Endothelial cell of umbilical vein (primary cell): Measurements from ENCODE around the gene DCLRE1B. TPM values are rescaled to one million over a fixed set of nuclear protein-coding genes. Genes with fewer than 3 reads are reported as not detected.

ENCODE experiments used
- BruUV-seq: library from RNA; stranded (reverse); fragments of 400-500 nt; replicated peaks from 2 replicates; lab custom pipeline; 2021; lab: Mats Ljungman, UMichigan
- CTCF ChIA-PET: fragments of 300-600, 350-600 bp; sonication (Branson Sonifier 250); formaldehyde crosslinking; loops from one replicate; lab custom pipeline; 2021; ENCODE audit warnings: antibody characterized with exemption, inconsistent platforms; lab: Charles Lee
- POLR2A ChIA-PET: fragments of 300-600, 350-600 bp; sonication (Branson Sonifier 250); formaldehyde crosslinking; loops from one replicate; lab custom pipeline; 2021; ENCODE audit warnings: antibody characterized with exemption, inconsistent platforms; lab: Charles Lee
- DNase-seq: peaks from one replicate; pipeline ENCODE4 v3.0.0-alpha.2; 2011; ENCODE audit warnings: low read depth, low spot score
- FAIRE-seq: peaks from 2 replicates; lab custom pipeline; 2011; peaks lifted over from hg19 to GRCh38; lab: Jason Lieb, UNC
- H2AFZ ChIP-seq: 2 replicates; pipeline ENCODE4 v1.6.0; 2012; ENCODE audit warnings: low read depth, low read length, control low read depth, inconsistent platforms
- H3K27ac ChIP-seq: 2 replicates; pipeline ENCODE4 v1.5.1; 2011; ENCODE audit warnings: low read depth, mild to moderate bottlenecking, control low read depth, low read length, moderate library complexity; ENCODE audit not compliant: insufficient read depth
- H3K27me3 ChIP-seq, 2 experiments: 2 replicates each; pipeline versions ENCODE4 v1.6.0 to v1.6.1; 2011; ENCODE audit warnings: low read length in 2 of 2, mixed read lengths in 1 of 2; ENCODE audit not compliant: control insufficient read depth in 2 of 2, insufficient read depth in 2 of 2
- H3K36me3 ChIP-seq, 2 experiments: 2 replicates in 1 of 2; 3 replicates in 1 of 2; pipeline ENCODE4 v1.5.1; 2011; ENCODE audit warnings: low read length in 2 of 2, mild to moderate bottlenecking in 1 of 2, moderate library complexity in 1 of 2; ENCODE audit not compliant: control insufficient read depth in 2 of 2, insufficient read depth in 2 of 2; ENCODE audit errors: extremely low read depth in 1 of 2
- H3K4me1 ChIP-seq: 3 replicates; pipeline ENCODE4 v1.5.1; 2011; ENCODE audit warnings: mild to moderate bottlenecking, low read length; ENCODE audit not compliant: control insufficient read depth, insufficient read depth; ENCODE audit errors: extremely low read depth
- H3K4me2 ChIP-seq: 2 replicates; pipeline ENCODE4 v1.6.1; 2011; ENCODE audit warnings: low read length, control low read depth, mixed read lengths; ENCODE audit not compliant: insufficient read depth
- H3K4me3 ChIP-seq, 3 experiments: fragments of 200-600 bp in 1 of 3; sonication (generic), shearing (Covaris generic) in 1 of 3; replicated peaks in 1 of 3; 2 replicates each; pipeline ENCODE4 v1.5.1; 2011 to 2016; ENCODE audit warnings: control low read depth in 3 of 3, low read length in 3 of 3, mild to moderate bottlenecking in 2 of 3, inconsistent platforms in 1 of 3, low read depth in 1 of 3, moderate library complexity in 1 of 3; ENCODE audit not compliant: insufficient read depth in 1 of 3
- H3K79me2 ChIP-seq: 2 replicates; pipeline ENCODE4 v1.6.0; 2012; ENCODE audit warnings: low read length, inconsistent platforms; ENCODE audit not compliant: control insufficient read depth, insufficient read depth
- H3K9ac ChIP-seq: replicated peaks from 2 replicates; pipeline ENCODE3; 2011; ENCODE audit warnings: low read length, control low read depth; ENCODE audit not compliant: insufficient read depth; ENCODE audit errors: extremely low read depth
- H3K9me1 ChIP-seq: replicated peaks from 3 replicates; pipeline ENCODE4 v1.6.0; 2011; ENCODE audit warnings: mild to moderate bottlenecking, low read length; ENCODE audit not compliant: control insufficient read depth, insufficient read depth; ENCODE audit errors: extremely low read depth
- H3K9me3 ChIP-seq: replicated peaks from 2 replicates; pipeline ENCODE4 v1.5.1; 2012; ENCODE audit warnings: low read length, inconsistent platforms; ENCODE audit not compliant: control insufficient read depth, insufficient read depth
- H4K20me1 ChIP-seq: replicated peaks from 2 replicates; pipeline ENCODE3; 2011; ENCODE audit warnings: mild to moderate bottlenecking, low read length; ENCODE audit not compliant: control insufficient read depth, insufficient read depth; ENCODE audit errors: extremely low read depth
- EZH2 ChIP-seq: IDR thresholded peaks from 2 replicates; pipeline ENCODE4 v1.6.1; 2012; ENCODE audit warnings: borderline replicate concordance, low read depth, mild to moderate bottlenecking, moderate library complexity, low read length, inconsistent platforms; ENCODE audit not compliant: severe bottlenecking
- JUN ChIP-seq: IDR thresholded peaks from 2 replicates; pipeline ENCODE4 v1.6.1; 2011; ENCODE audit warnings: borderline replicate concordance, low read depth; ENCODE audit not compliant: insufficient read length, insufficient read depth
- POLR2A ChIP-seq: IDR thresholded peaks from 2 replicates; pipeline ENCODE4 v1.6.1; 2012; ENCODE audit warnings: low read depth, mild to moderate bottlenecking, control low read depth, low read length
- dilution Hi-C: fragments of 300-500 bp; cut with MboI; formaldehyde crosslinking; loops from one replicate; pipeline ENCODE4 v1.15.0; 2019; ENCODE audit warnings: low sequenced_read_pairs; ENCODE audit not compliant: extremely low pct_ligation_motif_present
- intact Hi-C: fragments of 100-400 bp; cut with micrococcal nuclease; formaldehyde crosslinking; loops from one replicate; pipeline ENCODE4 v1.10.0; 2022
- polyA plus RNA-seq, 4 experiments: library from polyadenylated mRNA; depleted of rRNA in 3 of 4; stranded (reverse) in 3 of 4; unstranded in 1 of 4; fragments of >200 nt; gene quantifications; 2 replicates each; pipeline versions ENCODE4 v1.2.1 to v1.2.3, GENCODE V29; 2011 to 2012; ENCODE audit warnings: missing spikeins in 1 of 4
- total RNA-seq: library from RNA; stranded (reverse); gene quantifications from 2 replicates; pipeline ENCODE4 v1.2.3, GENCODE V29; 2021
- TF ChIP-seq, protein P1 (sequence below), 2 donors: IDR thresholded peaks; 1 replicate in 1 of 2; 2 replicates in 1 of 2; pipeline ENCODE4 v1.5.1; 2011; ENCODE audit warnings: low read length in 2 of 2, mild to moderate bottlenecking in 2 of 2, moderate library complexity in 2 of 2, control low read depth in 1 of 2, inconsistent platforms in 1 of 2, low read depth in 1 of 2; ENCODE audit not compliant: insufficient read depth in 1 of 2; ENCODE audit errors: extremely low read depth in 1 of 2

Gene DCLRE1B
- total and polyA plus RNA-seq, 2 donors (not counting 3 experiments of a cell fraction or from before 2014, with no cell fraction given) = 5.6 to 10.7 TPM

DNA sequence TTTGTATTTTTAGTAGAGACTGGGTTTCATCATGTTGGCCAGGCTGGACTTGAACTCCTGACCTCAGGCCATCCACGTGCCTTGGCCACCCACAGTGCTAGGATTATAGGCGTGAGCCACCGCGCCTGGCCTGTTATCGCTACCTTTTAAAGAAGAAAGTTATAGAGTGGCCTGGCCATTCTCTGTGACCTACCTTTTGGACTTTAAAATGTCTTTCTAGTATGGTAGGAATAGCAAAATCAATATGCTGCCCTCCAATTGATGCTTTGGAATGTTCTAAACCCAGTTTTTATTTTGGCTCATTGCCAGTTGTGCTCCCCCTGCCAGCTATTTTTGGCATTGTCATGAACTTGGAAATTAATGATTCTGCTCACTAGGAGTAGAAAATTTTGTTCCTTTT lies 43.9 kb downstream of the DCLRE1B start:
- H3K27ac ChIP-seq = no peak overlapping the region
- intact Hi-C loops = loop anchor here (5.0 kb wide), 2 partner anchors 112 to 192 kb away; partner anchors contain the start of gene PHTF1
- no peak overlapping the region for H3K9ac ChIP-seq
- no peak overlapping the region for H2AFZ ChIP-seq
- H3K36me3 ChIP-seq = no peaks in the 10 kb centered on the region
- ChIA-PET POLR2A (no interaction called here), CTCF (interaction anchor here (1.3 to 4.0 kb wide), 4 partner anchors 14 to 30 kb away, joined by 3 to 44 read pairs (median 14); partner anchors contain the start of genes HIPK1 and OLFML3)
- TF ChIP-seq POLR2A = no peak
- TF ChIP-seq, protein P1, sequence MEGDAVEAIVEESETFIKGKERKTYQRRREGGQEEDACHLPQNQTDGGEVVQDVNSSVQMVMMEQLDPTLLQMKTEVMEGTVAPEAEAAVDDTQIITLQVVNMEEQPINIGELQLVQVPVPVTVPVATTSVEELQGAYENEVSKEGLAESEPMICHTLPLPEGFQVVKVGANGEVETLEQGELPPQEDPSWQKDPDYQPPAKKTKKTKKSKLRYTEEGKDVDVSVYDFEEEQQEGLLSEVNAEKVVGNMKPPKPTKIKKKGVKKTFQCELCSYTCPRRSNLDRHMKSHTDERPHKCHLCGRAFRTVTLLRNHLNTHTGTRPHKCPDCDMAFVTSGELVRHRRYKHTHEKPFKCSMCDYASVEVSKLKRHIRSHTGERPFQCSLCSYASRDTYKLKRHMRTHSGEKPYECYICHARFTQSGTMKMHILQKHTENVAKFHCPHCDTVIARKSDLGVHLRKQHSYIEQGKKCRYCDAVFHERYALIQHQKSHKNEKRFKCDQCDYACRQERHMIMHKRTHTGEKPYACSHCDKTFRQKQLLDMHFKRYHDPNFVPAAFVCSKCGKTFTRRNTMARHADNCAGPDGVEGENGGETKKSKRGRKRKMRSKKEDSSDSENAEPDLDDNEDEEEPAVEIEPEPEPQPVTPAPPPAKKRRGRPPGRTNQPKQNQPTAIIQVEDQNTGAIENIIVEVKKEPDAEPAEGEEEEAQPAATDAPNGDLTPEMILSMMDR (IDR thresholded peaks at IDR 0.05; ENCODE audit: extremely low read depth in 1 of 2, insufficient read depth in 1 of 2, low read depth in 1 of 2, low read length in 2 of 2) = peak; percentile 10 to 26
- no peak overlapping the region for H3K4me3 ChIP-seq
- H4K20me1 ChIP-seq = no peaks in the 10 kb centered on the region
- peaks cover 25% of the 10 kb centered on the region for H3K4me1 ChIP-seq
- peaks cover 76% of the 10 kb centered on the region for H3K79me2 ChIP-seq
- no peaks in the 10 kb centered on the region for H3K9me3 ChIP-seq
- no TSS peak for BruUV-seq
- no peaks in the 10 kb centered on the region for H3K9me1 ChIP-seq
- dilution Hi-C loops = no loop called here
- no peak for FAIRE-seq
- no peaks in the 10 kb centered on the region for H3K27me3 ChIP-seq
- H3K4me2 ChIP-seq = no peak overlapping the region
- DNase-seq = peak; percentile 28

DNA sequence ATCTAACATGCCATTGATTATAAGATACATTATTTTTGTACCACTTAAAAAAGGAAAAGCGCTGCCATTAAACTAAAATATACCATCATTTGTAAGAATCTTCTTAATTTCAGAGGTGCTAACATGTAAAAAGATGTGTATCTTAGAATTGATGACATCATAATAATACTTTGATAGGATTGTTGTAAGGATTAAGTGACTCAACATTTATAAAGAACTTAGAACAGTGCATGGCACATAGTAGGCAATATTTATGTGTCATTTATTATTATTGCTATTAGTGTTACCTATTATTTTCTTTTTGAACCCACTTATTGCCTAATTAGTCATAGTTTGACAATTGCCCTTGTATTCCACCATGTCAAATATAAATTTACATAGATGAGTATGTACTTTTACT lies 45.8 kb downstream of the DCLRE1B start:
- no peaks in the 10 kb centered on the region for H3K9me3 ChIP-seq
- dilution Hi-C loops (loop anchor here (10.0 kb wide), 1 partner anchor 206 kb away; no protein-coding TSS in a partner anchor), intact Hi-C loops (no loop called here)
- CTCF ChIA-PET = interaction anchor here (1.2 kb wide), 2 partner anchors 13 to 47 kb away, joined by 4 to 5 read pairs; partner anchors contain the start of gene AP4B1
- H3K4me2 ChIP-seq = no peak overlapping the region
- H3K36me3 ChIP-seq = peaks cover 0 to 3% of the 10 kb centered on the region in 2 experiments
- no peak for DNase-seq
- H4K20me1 ChIP-seq = no peaks in the 10 kb centered on the region
- H3K9ac ChIP-seq = no peak overlapping the region
- no peak overlapping the region for H2AFZ ChIP-seq
- no peak overlapping the region for H3K27ac ChIP-seq
- POLR2A ChIA-PET = no interaction called here
- peaks cover 62% of the 10 kb centered on the region for H3K79me2 ChIP-seq
- no peaks in the 10 kb centered on the region for H3K27me3 ChIP-seq
- H3K9me1 ChIP-seq = no peaks in the 10 kb centered on the region
- no peak for FAIRE-seq
- BruUV-seq = no TSS peak
- H3K4me1 ChIP-seq = peaks cover 23% of the 10 kb centered on the region
- no peak overlapping the region for H3K4me3 ChIP-seq
- TF ChIP-seq JUN (peak; percentile 20), EZH2 (no peak)
